ENCODE data around the gene ELSPBP1.

DNA sequence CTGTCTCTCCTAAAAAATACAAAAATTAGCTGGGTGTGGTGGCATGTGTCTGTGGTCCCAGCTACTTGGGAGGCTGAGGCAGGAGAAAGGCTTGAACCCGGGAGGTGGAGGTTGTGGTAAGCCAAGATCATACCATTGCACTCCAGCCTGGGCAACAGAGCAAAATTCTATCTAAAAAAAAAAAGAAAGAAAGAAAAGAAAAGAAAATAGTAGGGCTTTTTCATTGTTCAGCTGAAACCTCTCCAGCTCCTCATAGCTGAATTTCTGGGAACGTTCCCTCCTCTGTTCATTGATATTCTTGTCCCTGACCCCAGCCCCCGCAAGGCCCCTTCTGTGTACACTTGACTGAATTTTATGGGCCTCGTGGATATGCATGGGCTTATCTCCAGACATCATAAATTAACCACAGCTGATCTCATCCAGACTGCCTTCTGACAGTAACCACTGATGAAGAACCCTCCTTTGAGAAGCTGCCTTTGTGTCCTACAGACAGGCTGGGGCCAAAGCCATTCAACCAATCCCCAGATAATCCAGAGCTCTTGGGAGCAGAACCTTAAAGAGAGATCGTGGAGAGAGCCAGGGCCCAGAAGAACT, at the start of gene ELSPBP1:
- TF ChIP-seq YY1 (IDR thresholded peaks at IDR 0.05; ENCODE audit: insufficient read depth, insufficient read length) = no peak
- no peak for TF ChIP-seq ZNF274 (IDR thresholded peaks at IDR 0.05; ENCODE audit: low read depth, low read length)

Measured in NT2/D1 (cell line).